ENCODE data around the gene RLN1.

DNA sequence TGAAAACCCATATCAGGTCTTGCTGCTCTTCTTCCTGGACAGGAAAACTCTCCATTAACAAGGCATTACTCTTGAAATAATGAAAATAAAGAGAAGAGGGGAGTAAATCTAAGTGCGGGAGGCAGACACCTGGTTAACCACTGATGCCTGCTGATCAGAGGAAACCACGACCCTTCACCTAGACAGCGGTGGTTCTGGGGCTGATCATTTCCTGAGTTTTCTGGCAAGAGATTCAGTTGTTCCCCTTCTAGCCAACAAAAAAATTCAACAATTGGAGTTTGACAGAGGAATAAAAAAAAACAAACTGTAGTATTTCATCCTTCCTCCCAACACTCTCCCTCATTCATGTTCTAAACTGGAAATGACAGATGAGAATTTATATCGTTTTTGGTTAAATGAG is 38.1 kb downstream of the RLN1 start:
- TF ChIP-seq EZH2phosphoT487 (IDR thresholded peaks at IDR 0.05; ENCODE audit: borderline replicate concordance, low read depth) (no peak), CTCF (IDR thresholded peaks at IDR 0.05) (no peak), RFX5 (IDR thresholded peaks at IDR 0.05; ENCODE audit: low read length) (no peak), MAX (IDR thresholded peaks at IDR 0.05; ENCODE audit: low read depth) (no peak), RAD21 (IDR thresholded peaks at IDR 0.05; ENCODE audit: low read length) (no peak), NRF1 (IDR thresholded peaks at IDR 0.05; ENCODE audit: low read depth, low read length) (no peak), YY1 (IDR thresholded peaks at IDR 0.05; ENCODE audit: low read depth) (no peak), POLR2AphosphoS5 (IDR thresholded peaks at IDR 0.05; ENCODE audit: low read depth, low read length) (no peak), EP300 (IDR thresholded peaks at IDR 0.05; ENCODE audit: borderline replicate concordance in 1 of 2, low read depth in 1 of 2, low read length in 1 of 2) (no peak), TAF1 (IDR thresholded peaks at IDR 0.05; ENCODE audit: borderline replicate concordance, low read depth, low read length) (no peak)
- TF ChIP-seq, protein P1, sequence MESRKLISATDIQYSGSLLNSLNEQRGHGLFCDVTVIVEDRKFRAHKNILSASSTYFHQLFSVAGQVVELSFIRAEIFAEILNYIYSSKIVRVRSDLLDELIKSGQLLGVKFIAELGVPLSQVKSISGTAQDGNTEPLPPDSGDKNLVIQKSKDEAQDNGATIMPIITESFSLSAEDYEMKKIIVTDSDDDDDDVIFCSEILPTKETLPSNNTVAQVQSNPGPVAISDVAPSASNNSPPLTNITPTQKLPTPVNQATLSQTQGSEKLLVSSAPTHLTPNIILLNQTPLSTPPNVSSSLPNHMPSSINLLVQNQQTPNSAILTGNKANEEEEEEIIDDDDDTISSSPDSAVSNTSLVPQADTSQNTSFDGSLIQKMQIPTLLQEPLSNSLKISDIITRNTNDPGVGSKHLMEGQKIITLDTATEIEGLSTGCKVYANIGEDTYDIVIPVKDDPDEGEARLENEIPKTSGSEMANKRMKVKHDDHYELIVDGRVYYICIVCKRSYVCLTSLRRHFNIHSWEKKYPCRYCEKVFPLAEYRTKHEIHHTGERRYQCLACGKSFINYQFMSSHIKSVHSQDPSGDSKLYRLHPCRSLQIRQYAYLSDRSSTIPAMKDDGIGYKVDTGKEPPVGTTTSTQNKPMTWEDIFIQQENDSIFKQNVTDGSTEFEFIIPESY (IDR thresholded peaks at IDR 0.05; ENCODE audit: borderline replicate concordance, low read depth) = no peak
- TF ChIP-seq, protein P2, sequence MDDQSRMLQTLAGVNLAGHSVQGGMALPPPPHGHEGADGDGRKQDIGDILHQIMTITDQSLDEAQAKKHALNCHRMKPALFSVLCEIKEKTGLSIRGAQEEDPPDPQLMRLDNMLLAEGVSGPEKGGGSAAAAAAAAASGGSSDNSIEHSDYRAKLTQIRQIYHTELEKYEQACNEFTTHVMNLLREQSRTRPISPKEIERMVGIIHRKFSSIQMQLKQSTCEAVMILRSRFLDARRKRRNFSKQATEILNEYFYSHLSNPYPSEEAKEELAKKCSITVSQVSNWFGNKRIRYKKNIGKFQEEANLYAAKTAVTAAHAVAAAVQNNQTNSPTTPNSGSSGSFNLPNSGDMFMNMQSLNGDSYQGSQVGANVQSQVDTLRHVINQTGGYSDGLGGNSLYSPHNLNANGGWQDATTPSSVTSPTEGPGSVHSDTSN (IDR thresholded peaks at IDR 0.05) = no peak
